ENCODE measurements around the gene YPEL4. TPM values are rescaled to one million over a fixed set of nuclear protein-coding genes. Genes with fewer than 3 reads are reported as not detected.

Gene YPEL4
- total and polyA plus RNA-seq, 9 donors: 0.53 to 2.1 (median 1.6) TPM

DNA sequence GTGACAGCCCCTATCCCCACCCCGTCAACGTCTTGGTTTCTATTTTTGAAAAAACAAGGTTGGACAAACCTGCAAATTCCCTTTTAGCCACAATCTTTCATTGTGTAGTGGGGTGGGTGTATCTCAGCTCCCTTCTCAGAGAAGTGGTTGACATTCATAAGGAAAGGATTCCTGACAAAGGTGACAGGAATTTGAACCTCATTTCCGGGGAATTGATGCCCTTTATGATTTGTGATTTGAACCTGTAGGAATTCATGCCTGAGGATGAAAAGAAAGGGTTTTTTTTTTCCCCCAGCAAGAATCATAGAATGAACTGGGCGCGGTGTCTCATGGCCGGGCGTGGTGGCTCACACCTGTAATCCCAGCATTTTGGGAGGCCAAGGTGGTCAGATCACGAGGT, 14.5 kb downstream of the YPEL4 start:
- H3K27ac ChIP-seq (ENCODE audit: low read length): no peak overlapping the region
- H3K36me3 ChIP-seq (ENCODE audit: control insufficient read depth, insufficient read depth, low read length): peaks cover 1% of the 10 kb centered on the region
- no peaks in the 10 kb centered on the region for H3K9me3 ChIP-seq (replicated peaks; ENCODE audit: control insufficient read depth, low read depth, low read length)
- DNase-seq: no peak
- peaks cover 24% of the 10 kb centered on the region for H3K4me1 ChIP-seq (ENCODE audit: control insufficient read depth, insufficient read depth, low read length)
- no peak overlapping the region for H3K4me3 ChIP-seq (ENCODE audit: low read length)
- 96% methylated on average over 5 of the region's 8 CpGs for WGBS (ENCODE audit: insufficient coverage)
- H3K27me3 ChIP-seq (ENCODE audit: control insufficient read depth, insufficient read depth, low read length): peaks cover 3% of the 10 kb centered on the region

GRCh38 chr11:57634311-57634710, 15.4 kb downstream of the YPEL4 start:
- peaks cover 3% of the 10 kb centered on the region for H3K27me3 ChIP-seq (ENCODE audit: control insufficient read depth, insufficient read depth, low read length)
- DNase-seq: no peak
- H3K36me3 ChIP-seq (ENCODE audit: control insufficient read depth, insufficient read depth, low read length): no peaks in the 10 kb centered on the region
- H3K9me3 ChIP-seq (replicated peaks; ENCODE audit: control insufficient read depth, low read depth, low read length): no peaks in the 10 kb centered on the region
- no peak overlapping the region for H3K27ac ChIP-seq (ENCODE audit: low read length)
- H3K4me1 ChIP-seq (ENCODE audit: control insufficient read depth, insufficient read depth, low read length): peaks cover 15% of the 10 kb centered on the region
- no peak overlapping the region for H3K4me3 ChIP-seq (ENCODE audit: low read length)

DNA sequence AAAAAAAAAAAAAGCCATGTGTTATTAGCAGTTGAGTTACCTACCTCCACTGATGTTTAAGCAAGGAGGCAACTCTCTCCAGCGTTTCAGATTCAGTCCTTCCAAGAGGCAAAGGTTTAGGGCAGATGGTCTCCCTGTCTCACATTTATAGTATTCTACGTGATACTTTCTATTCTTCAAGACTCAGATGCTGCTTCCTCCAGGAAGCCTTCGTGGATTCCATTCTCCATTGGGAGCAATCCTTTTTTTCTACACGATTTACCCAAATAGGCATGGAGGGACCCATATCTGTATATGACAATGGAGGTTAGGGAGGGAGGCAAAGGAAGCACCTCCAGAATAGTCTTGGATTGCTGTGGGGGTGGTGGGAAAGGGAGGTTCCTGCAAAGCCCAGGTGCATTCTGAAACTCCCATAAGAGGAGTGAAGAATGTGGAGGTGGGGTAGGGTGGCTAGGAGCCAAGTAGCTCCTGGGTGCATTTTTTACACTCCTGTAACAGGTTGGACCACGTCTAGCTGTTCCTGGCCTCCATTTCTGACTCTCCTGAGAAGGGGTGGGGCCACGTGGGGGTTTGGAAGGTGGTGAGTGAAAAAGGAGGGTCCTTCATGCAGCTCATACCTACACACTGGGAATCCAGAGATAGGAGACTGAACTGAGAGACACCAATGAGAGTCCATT, 16.2 kb downstream of the YPEL4 start:
- 40% methylated on average over 1 of the region's 6 CpGs for WGBS (ENCODE audit: insufficient coverage)
- peaks cover 3% of the 10 kb centered on the region for H3K27me3 ChIP-seq (ENCODE audit: control insufficient read depth, insufficient read depth, low read length)
- H3K9me3 ChIP-seq (replicated peaks; ENCODE audit: control insufficient read depth, low read depth, low read length): no peaks in the 10 kb centered on the region
- no peak for DNase-seq
- no peaks in the 10 kb centered on the region for H3K36me3 ChIP-seq (ENCODE audit: control insufficient read depth, insufficient read depth, low read length)
- no peak overlapping the region for H3K4me3 ChIP-seq (ENCODE audit: low read length)
- H3K4me1 ChIP-seq (ENCODE audit: control insufficient read depth, insufficient read depth, low read length): peaks cover 10% of the 10 kb centered on the region
- H3K27ac ChIP-seq (ENCODE audit: low read length): no peak overlapping the region

- no peak overlapping the region for H3K27ac ChIP-seq (ENCODE audit: low read length)
- DNase-seq: no peak
- peaks cover 3% of the 10 kb centered on the region for H3K27me3 ChIP-seq (ENCODE audit: control insufficient read depth, insufficient read depth, low read length)
- H3K9me3 ChIP-seq (replicated peaks; ENCODE audit: control insufficient read depth, low read depth, low read length): no peaks in the 10 kb centered on the region
- WGBS (ENCODE audit: insufficient coverage): no CpG with 5 or more reads among the region's 5 CpGs
- no peaks in the 10 kb centered on the region for H3K36me3 ChIP-seq (ENCODE audit: control insufficient read depth, insufficient read depth, low read length)
- peaks cover 1% of the 10 kb centered on the region for H3K4me1 ChIP-seq (ENCODE audit: control insufficient read depth, insufficient read depth, low read length)
- H3K4me3 ChIP-seq (ENCODE audit: low read length): no peak overlapping the region
Observed at GRCh38 chr11:57632116-57632515, 17.6 kb downstream of the YPEL4 start.

DNA sequence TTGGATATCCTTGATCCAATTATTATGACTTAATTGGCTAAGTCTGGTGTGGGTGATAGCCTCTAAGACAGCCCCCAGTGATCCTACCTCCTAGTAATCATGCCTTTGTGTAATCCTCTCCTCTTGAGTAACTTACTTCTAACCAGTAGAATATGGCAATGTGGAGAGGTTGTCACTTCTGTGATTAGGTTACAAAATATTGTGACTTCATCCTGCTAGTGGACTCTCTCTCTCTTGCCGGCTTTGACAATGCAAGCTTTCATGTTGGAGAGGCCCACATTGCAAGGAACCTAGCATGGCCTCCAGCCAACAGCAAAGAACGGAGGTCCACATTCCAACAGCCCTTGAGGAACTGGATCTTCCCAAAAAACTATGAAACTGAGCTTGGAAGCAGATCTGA, 19.5 kb downstream of the YPEL4 start:
- Histone ChIP-seq H3K27ac (ENCODE audit: low read length) (no peak overlapping the region), H3K27me3 (ENCODE audit: control insufficient read depth, insufficient read depth, low read length) (peaks cover 3% of the 10 kb centered on the region), H3K4me1 (ENCODE audit: control insufficient read depth, insufficient read depth, low read length) (no peaks in the 10 kb centered on the region), H3K4me3 (ENCODE audit: low read length) (no peak overlapping the region), H3K9me3 (replicated peaks; ENCODE audit: control insufficient read depth, low read depth, low read length) (no peaks in the 10 kb centered on the region), H3K36me3 (ENCODE audit: control insufficient read depth, insufficient read depth, low read length) (no peaks in the 10 kb centered on the region)
- WGBS (ENCODE audit: insufficient coverage): 17% methylated on average over 1 of the region's 2 CpGs
- DNase-seq: no peak

DNA sequence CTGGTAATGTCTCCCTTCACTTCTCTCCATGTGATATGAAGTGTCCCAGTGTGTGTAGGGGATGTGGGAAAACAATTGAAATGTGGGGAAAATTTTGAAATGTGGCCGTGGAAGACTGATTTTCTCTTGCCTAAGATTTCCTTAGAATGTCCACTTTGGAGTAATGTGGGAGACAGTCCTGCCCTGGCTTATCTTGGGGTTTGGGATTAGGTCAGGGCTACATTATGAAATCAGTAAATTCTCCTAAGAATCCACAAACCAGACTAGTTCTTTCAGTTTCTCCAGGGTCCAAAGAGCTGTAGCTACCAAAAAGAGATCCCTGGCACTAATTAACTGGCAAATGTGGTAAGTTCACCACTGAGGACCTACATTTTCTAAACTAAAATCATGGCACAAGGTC, 22.8 kb downstream of the YPEL4 start:
- Histone ChIP-seq H3K4me3 (ENCODE audit: low read length) (no peak overlapping the region), H3K27ac (ENCODE audit: low read length) (no peak overlapping the region), H3K4me1 (ENCODE audit: control insufficient read depth, insufficient read depth, low read length) (no peaks in the 10 kb centered on the region), H3K9me3 (replicated peaks; ENCODE audit: control insufficient read depth, low read depth, low read length) (no peaks in the 10 kb centered on the region), H3K27me3 (ENCODE audit: control insufficient read depth, insufficient read depth, low read length) (no peaks in the 10 kb centered on the region), H3K36me3 (ENCODE audit: control insufficient read depth, insufficient read depth, low read length) (no peaks in the 10 kb centered on the region)
- no peak for DNase-seq
- WGBS (ENCODE audit: insufficient coverage): no CpG with 5 or more reads among the region's 1 CpG

GRCh38 chr11:57624864-57625263, 24.8 kb downstream of the YPEL4 start:
- Histone ChIP-seq H3K27me3 (ENCODE audit: control insufficient read depth, insufficient read depth, low read length) (no peaks in the 10 kb centered on the region), H3K4me1 (ENCODE audit: control insufficient read depth, insufficient read depth, low read length) (no peaks in the 10 kb centered on the region), H3K9me3 (replicated peaks; ENCODE audit: control insufficient read depth, low read depth, low read length) (no peaks in the 10 kb centered on the region), H3K36me3 (ENCODE audit: control insufficient read depth, insufficient read depth, low read length) (no peaks in the 10 kb centered on the region), H3K4me3 (ENCODE audit: low read length) (no peak overlapping the region), H3K27ac (ENCODE audit: low read length) (no peak overlapping the region)
- DNase-seq: no peak
- no CpG with 5 or more reads among the region's 2 CpGs for WGBS (ENCODE audit: insufficient coverage)

GRCh38 chr11:57622263-57622662, 27.4 kb downstream of the YPEL4 start:
- H3K27me3 ChIP-seq (ENCODE audit: control insufficient read depth, insufficient read depth, low read length): no peaks in the 10 kb centered on the region
- peaks cover 4% of the 10 kb centered on the region for H3K9me3 ChIP-seq (replicated peaks; ENCODE audit: control insufficient read depth, low read depth, low read length)
- DNase-seq: no peak
- no peak overlapping the region for H3K27ac ChIP-seq (ENCODE audit: low read length)
- H3K36me3 ChIP-seq (ENCODE audit: control insufficient read depth, insufficient read depth, low read length): no peaks in the 10 kb centered on the region
- 6% methylated on average over 2 of the region's 3 CpGs for WGBS (ENCODE audit: insufficient coverage)
- H3K4me3 ChIP-seq (ENCODE audit: low read length): no peak overlapping the region
- no peaks in the 10 kb centered on the region for H3K4me1 ChIP-seq (ENCODE audit: control insufficient read depth, insufficient read depth, low read length)

- no peaks in the 10 kb centered on the region for H3K27me3 ChIP-seq (ENCODE audit: control insufficient read depth, insufficient read depth, low read length)
- H3K27ac ChIP-seq (ENCODE audit: low read length): no peak overlapping the region
- H3K4me1 ChIP-seq (ENCODE audit: control insufficient read depth, insufficient read depth, low read length): no peaks in the 10 kb centered on the region
- DNase-seq: no peak
- H3K36me3 ChIP-seq (ENCODE audit: control insufficient read depth, insufficient read depth, low read length): no peaks in the 10 kb centered on the region
- peaks cover 4% of the 10 kb centered on the region for H3K9me3 ChIP-seq (replicated peaks; ENCODE audit: control insufficient read depth, low read depth, low read length)
- no peak overlapping the region for H3K4me3 ChIP-seq (ENCODE audit: low read length)
Observed at GRCh38 chr11:57620467-57620866, 29.2 kb downstream of the YPEL4 start.

DNA sequence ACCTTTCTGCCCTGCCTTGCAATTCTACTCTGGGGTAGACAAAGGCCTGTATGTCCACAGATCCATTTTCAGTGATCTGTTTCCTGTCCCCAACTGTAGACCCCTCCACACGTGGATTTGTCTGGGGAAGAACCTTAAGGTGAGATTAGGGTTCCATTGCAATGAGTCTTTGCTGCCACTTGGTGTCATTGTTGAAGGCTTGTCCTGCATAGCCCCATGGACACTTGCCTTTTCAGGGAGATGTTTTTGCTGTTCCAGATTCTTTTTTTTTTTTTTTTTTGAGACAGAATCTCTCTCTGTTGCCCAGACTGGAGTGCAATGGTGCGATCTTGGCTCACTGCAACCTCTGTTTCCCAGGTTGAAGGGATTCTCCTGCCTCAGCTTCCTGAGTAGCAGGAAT, 30.4 kb downstream of the YPEL4 start:
- DNase-seq: no peak
- peaks cover 6% of the 10 kb centered on the region for H3K36me3 ChIP-seq (ENCODE audit: control insufficient read depth, insufficient read depth, low read length)
- H3K9me3 ChIP-seq (replicated peaks; ENCODE audit: control insufficient read depth, low read depth, low read length): peaks cover 4% of the 10 kb centered on the region
- no peaks in the 10 kb centered on the region for H3K27me3 ChIP-seq (ENCODE audit: control insufficient read depth, insufficient read depth, low read length)
- no CpG with 5 or more reads among the region's 2 CpGs for WGBS (ENCODE audit: insufficient coverage)
- no peak overlapping the region for H3K4me3 ChIP-seq (ENCODE audit: low read length)
- H3K4me1 ChIP-seq (ENCODE audit: control insufficient read depth, insufficient read depth, low read length): no peaks in the 10 kb centered on the region
- no peak overlapping the region for H3K27ac ChIP-seq (ENCODE audit: low read length)

DNA sequence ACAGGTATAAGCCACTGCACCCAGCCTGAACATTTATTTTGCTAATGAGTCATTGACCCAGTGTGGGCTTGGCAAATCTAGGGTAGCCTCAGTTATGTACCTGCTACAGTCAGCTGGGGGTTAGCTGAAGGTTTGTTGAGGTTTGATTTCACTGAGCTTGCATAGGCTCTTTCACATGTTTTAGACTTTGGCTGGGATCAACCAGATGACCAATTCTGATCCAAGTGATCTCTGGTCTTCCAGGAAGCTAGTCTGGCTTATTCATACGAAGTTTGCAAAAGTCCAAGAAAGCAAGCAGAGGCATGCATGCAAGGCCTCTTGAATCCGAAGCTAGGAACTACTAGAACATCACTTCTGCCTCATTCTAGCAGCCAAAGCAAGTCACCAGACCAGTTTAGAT, 31.3 kb downstream of the YPEL4 start:
- 83% methylated on average over 2 of the region's 2 CpGs for WGBS (ENCODE audit: insufficient coverage)
- no peak overlapping the region for H3K27ac ChIP-seq (ENCODE audit: low read length)
- H3K9me3 ChIP-seq (replicated peaks; ENCODE audit: control insufficient read depth, low read depth, low read length): peaks cover 4% of the 10 kb centered on the region
- DNase-seq: no peak
- no peak overlapping the region for H3K4me3 ChIP-seq (ENCODE audit: low read length)
- H3K27me3 ChIP-seq (ENCODE audit: control insufficient read depth, insufficient read depth, low read length): no peaks in the 10 kb centered on the region
- H3K4me1 ChIP-seq (ENCODE audit: control insufficient read depth, insufficient read depth, low read length): no peaks in the 10 kb centered on the region
- H3K36me3 ChIP-seq (ENCODE audit: control insufficient read depth, insufficient read depth, low read length): peaks cover 11% of the 10 kb centered on the region
